ENCODE measurements around the gene BRPF3.

Gene BRPF3

DNA sequence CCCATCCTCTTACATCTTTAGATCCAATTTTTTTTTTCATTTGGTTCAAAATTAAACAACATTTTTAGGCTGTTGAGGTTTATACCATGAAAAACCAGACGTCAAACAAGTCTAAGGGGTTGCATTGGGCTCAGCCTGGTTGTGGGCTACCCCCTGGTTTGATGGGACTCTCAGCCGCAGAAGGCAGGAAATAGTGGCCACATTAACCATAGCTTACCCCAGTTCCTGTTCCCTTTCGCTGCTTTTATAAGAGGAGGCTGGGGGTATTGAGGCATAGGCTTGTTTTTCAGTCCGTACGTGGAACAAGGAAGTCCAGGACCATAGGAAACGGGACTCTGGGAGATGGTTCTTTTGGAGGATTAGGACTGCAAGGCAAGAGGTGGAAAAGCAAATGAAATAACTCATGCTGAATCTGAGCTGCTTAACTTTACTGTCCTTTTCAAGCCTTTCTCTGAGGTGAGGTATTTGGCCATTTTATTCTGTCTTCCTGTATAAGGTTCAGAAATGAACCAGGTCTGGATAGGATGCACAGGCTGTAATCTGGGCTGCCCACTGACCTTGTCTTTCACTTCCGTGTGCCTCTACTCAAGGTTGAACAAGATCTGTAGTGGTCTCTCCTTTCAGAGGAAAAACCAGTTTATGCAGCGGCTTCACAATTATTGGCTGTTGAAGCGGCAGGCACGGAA, 7.7 kb downstream of the BRPF3 start:
- H3K4me3 ChIP-seq (ENCODE audit: low read depth, low read length), result no peak overlapping the region
- no peak for DNase-seq (ENCODE audit: low read depth)
- TF ChIP-seq, protein P1, sequence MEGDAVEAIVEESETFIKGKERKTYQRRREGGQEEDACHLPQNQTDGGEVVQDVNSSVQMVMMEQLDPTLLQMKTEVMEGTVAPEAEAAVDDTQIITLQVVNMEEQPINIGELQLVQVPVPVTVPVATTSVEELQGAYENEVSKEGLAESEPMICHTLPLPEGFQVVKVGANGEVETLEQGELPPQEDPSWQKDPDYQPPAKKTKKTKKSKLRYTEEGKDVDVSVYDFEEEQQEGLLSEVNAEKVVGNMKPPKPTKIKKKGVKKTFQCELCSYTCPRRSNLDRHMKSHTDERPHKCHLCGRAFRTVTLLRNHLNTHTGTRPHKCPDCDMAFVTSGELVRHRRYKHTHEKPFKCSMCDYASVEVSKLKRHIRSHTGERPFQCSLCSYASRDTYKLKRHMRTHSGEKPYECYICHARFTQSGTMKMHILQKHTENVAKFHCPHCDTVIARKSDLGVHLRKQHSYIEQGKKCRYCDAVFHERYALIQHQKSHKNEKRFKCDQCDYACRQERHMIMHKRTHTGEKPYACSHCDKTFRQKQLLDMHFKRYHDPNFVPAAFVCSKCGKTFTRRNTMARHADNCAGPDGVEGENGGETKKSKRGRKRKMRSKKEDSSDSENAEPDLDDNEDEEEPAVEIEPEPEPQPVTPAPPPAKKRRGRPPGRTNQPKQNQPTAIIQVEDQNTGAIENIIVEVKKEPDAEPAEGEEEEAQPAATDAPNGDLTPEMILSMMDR (IDR thresholded peaks at IDR 0.05; ENCODE audit: low read depth, low read length, missing control alignments), result no peak

DNA sequence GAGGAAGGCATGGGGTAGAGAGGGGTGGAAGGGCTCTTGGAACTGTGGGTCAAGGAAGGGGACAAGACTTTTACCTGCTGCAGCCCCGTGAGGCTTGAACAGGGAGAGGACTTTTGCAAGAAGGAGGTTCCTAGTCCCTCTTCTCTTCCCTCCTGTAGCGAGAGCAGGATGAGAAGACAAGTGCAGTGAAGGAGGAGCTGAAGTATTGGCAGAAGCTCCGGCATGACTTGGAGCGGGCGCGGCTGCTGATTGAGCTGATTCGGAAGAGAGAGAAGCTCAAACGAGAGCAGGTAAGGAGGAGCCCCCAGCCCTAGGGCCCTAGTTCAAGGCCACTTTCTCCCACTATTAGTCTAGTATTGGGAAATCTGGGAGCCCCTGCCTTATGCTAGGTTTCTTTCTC, 10.6 kb downstream of the BRPF3 start:
- DNase-seq (ENCODE audit: low read depth), result no peak
- no peak overlapping the region for H3K4me3 ChIP-seq (ENCODE audit: low read depth, low read length)
- TF ChIP-seq, protein P1 (IDR thresholded peaks at IDR 0.05; ENCODE audit: low read depth, low read length, missing control alignments), result no peak

DNA sequence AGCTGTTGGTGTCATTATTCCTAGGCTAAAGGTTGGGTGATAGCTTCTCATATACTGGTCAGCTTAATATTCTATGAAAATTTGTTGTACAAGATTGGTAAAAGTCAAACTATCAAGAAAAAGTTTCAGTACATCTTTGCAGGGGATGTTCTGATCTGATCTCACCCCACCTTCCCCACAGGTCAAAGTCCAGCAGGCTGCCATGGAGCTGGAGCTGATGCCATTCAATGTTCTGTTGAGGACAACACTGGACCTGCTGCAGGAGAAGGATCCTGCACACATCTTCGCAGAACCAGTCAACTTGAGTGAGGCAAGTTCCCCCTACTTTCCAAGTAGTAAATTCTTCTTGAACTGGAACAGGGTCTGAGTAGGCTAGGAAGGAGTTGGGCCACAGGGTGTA, 13.1 kb downstream of the BRPF3 start:
- TF ChIP-seq, protein P1 (IDR thresholded peaks at IDR 0.05; ENCODE audit: low read depth, low read length, missing control alignments), result no peak
- H3K4me3 ChIP-seq (ENCODE audit: low read depth, low read length), result no peak overlapping the region
- DNase-seq (ENCODE audit: low read depth), result no peak

DNA sequence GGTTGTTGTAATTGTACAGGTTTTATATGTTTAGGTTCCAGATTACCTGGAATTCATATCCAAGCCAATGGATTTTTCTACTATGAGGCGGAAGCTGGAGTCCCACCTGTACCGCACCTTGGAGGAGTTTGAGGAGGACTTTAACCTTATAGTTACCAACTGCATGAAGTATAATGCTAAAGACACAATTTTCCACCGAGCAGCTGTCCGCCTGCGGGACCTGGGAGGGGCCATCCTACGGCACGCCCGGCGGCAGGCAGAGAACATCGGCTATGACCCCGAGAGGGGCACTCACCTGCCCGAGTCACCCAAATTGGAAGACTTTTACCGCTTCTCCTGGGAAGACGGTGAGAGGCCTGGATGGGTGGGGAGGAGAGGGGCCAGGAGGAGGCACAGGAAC, 13.6 kb downstream of the BRPF3 start:
- TF ChIP-seq, protein P1 (IDR thresholded peaks at IDR 0.05; ENCODE audit: low read depth, low read length, missing control alignments), result no peak
- no peak for DNase-seq (ENCODE audit: low read depth)
- no peak overlapping the region for H3K4me3 ChIP-seq (ENCODE audit: low read depth, low read length)

DNA sequence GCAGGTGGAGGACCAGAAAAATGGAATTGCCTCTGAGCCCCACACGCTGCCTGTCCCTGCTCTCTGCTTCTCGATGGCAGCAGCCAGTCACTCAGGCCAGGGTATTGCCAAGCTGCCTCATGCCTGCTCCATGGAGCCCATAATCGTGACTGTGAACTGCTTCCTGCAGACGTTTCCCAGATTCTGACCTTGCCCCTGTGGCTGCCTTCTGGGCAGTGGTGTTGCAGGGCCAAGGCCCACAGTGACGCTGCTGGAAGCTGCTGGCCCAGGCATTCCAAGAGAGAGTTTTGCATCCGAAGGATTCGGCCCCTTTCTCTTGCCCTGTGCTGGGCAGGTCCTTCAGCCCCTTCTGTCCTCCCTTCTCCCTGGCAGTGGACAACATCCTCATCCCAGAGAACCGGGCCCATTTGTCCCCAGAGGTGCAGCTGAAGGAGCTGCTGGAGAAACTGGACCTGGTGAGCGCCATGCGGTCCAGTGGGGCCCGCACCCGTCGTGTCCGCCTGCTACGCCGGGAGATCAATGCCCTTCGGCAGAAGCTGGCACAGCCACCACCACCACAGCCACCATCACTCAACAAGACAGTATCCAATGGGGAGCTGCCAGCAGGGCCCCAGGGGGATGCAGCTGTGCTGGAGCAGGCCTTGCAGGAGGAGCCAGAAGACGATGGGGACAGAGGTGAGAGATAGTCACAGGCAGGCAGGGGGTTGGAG, 14.5 kb downstream of the BRPF3 start:
- no peak overlapping the region for H3K4me3 ChIP-seq (ENCODE audit: low read depth, low read length)
- no peak for DNase-seq (ENCODE audit: low read depth)
- TF ChIP-seq, protein P1 (IDR thresholded peaks at IDR 0.05; ENCODE audit: low read depth, low read length, missing control alignments), result no peak

DNA sequence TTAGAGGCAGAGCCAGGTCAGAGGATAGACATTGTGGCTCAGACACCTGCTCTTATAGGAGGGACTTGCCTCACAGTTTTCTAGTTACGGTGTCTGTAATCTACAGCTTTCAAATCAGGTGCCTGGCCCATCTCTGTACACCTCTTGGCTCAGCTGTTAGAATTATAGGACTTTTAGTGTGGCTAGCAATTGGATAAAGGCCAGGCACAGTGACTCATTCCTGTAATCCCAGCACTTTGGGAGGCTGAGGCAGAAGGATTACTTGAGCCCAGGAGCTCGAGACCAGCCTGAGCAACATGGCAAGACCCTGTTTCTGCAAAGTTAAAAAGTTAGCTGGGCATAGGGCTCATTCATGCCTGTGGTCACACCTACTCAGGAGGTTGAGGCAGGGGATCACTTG, 20.0 kb downstream of the BRPF3 start:
- no peak overlapping the region for H3K4me3 ChIP-seq (ENCODE audit: low read depth, low read length)
- TF ChIP-seq, protein P1 (IDR thresholded peaks at IDR 0.05; ENCODE audit: low read depth, low read length, missing control alignments), result no peak
- DNase-seq (ENCODE audit: low read depth), result no peak

DNA sequence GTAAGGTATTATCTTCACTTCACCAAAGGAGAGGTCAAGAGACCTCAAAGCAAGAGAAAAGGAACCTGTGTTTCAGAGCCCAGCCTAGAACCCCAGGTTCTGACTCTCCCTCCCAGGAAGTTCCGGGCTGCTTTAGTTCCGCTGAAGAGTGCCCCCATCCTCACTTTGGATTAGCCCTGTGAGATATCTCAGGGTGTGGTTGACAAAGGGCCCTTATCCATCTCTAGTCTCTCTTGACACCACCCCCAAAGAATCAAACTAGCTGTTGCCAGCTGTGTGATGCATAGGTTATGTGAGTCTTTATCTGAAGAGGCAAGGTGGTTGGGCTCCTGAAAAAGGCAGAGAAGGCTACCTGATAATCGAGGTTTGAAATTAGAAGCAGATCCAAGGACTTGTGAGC, 20.6 kb downstream of the BRPF3 start:
- DNase-seq (ENCODE audit: low read depth), result no peak
- H3K4me3 ChIP-seq (ENCODE audit: low read depth, low read length), result no peak overlapping the region
- TF ChIP-seq, protein P1 (IDR thresholded peaks at IDR 0.05; ENCODE audit: low read depth, low read length, missing control alignments), result no peak
